ENCODE data around the gene OR56A5. TPM values are rescaled to one million over a fixed set of nuclear protein-coding genes. Genes with fewer than 3 reads are reported as not detected.

Gene OR56A5
- total RNA-seq, result not detected

DNA sequence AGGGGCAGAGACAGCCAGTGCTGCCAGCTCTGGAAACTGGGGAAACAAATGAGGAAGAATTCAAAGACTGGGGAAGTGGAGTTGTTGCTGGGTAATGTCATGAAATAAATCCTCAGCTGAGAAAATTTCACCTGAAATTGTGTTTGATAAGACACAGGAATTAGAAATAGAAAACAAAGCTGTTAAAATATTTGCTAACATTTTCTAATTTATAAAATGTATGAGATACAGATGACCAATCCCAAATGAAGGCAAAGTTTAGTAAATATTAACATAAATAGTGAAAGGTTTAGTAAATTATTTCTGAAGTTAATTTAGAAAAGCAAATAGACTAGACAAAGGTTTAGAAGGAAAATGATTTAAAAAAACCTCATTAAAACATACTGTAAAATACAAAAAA lies at the start of gene OR56A5:
Gene OR56A5 (minus strand): TSS at position 101 of the 400 bp plus-strand sequence. CDS start 0 bp downstream, at position 101.
- Histone ChIP-seq H3K27me3 (no peaks in the 10 kb centered on the region), H3K4me1 (no peaks in the 10 kb centered on the region), H3K36me3 (no peaks in the 10 kb centered on the region), H3K4me3 (no peak within 1 kb of the TSS), H3K27ac (no peak within 1 kb of the TSS), H3K9me3 (peaks cover 0 to 3% (median 0%) of the 10 kb centered on the region in 4 donors)
- no peak for TF ChIP-seq POLR2A (IDR thresholded peaks at IDR 0.05)
- no peak for DNase-seq

- H3K4me1 ChIP-seq, result no peaks in the 10 kb centered on the region
- no peak for DNase-seq
- no peak overlapping the region for H3K27ac ChIP-seq
- H3K36me3 ChIP-seq, result no peaks in the 10 kb centered on the region
- no peaks in the 10 kb centered on the region for H3K27me3 ChIP-seq
- TF ChIP-seq, protein P1, sequence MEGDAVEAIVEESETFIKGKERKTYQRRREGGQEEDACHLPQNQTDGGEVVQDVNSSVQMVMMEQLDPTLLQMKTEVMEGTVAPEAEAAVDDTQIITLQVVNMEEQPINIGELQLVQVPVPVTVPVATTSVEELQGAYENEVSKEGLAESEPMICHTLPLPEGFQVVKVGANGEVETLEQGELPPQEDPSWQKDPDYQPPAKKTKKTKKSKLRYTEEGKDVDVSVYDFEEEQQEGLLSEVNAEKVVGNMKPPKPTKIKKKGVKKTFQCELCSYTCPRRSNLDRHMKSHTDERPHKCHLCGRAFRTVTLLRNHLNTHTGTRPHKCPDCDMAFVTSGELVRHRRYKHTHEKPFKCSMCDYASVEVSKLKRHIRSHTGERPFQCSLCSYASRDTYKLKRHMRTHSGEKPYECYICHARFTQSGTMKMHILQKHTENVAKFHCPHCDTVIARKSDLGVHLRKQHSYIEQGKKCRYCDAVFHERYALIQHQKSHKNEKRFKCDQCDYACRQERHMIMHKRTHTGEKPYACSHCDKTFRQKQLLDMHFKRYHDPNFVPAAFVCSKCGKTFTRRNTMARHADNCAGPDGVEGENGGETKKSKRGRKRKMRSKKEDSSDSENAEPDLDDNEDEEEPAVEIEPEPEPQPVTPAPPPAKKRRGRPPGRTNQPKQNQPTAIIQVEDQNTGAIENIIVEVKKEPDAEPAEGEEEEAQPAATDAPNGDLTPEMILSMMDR (IDR thresholded peaks at IDR 0.05), result no peak
- no peak for TF ChIP-seq POLR2A (IDR thresholded peaks at IDR 0.05)
- no peak overlapping the region for H3K4me3 ChIP-seq
- H3K9me3 ChIP-seq, result peaks cover 0 to 9% (median 0%) of the 10 kb centered on the region in 4 donors
Measured at GRCh38 chr11:6013042-6013441, 44.7 kb upstream of the OR56A5 start.

DNA sequence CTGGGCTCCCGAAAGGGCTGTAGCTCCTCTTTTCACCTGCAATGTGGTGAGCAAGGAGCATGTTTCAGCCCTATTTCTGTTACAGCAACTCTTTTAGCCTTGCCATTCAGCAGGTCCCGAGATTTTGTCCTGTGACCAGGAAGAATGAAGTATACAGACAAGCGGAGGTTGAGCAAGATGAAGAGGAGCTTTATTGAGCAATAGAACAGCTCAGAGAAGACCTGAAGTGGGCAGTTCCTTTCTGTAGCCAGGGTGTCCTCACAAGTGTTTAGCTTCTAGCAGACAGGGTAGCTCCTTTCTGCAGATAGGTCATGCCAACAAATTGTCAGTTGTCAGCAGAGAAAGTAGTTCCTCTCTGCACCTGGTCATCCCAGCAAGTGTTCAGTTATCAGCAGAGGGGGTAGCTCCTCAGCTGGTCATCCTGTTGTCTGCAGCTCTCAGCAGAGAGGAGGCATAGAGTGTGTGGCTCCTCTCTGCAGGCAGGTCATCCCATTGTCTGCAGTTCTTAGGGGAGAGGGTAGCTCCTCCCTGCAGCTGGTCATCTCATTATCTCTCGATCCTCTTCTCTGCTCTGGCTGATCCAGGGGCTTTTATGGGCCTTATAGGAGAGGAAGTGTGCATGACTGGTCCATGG lies 43.9 kb upstream of the OR56A5 start:
- H3K27me3 ChIP-seq, result no peaks in the 10 kb centered on the region
- H3K36me3 ChIP-seq, result no peaks in the 10 kb centered on the region
- H3K4me3 ChIP-seq, result no peak overlapping the region
- TF ChIP-seq, protein P1 (IDR thresholded peaks at IDR 0.05), result no peak
- no peak for TF ChIP-seq POLR2A (IDR thresholded peaks at IDR 0.05)
- no peak overlapping the region for H3K27ac ChIP-seq
- no peak for DNase-seq
- H3K9me3 ChIP-seq, result peaks cover 0 to 9% (median 0%) of the 10 kb centered on the region in 4 donors
- H3K4me1 ChIP-seq, result no peaks in the 10 kb centered on the region

DNA sequence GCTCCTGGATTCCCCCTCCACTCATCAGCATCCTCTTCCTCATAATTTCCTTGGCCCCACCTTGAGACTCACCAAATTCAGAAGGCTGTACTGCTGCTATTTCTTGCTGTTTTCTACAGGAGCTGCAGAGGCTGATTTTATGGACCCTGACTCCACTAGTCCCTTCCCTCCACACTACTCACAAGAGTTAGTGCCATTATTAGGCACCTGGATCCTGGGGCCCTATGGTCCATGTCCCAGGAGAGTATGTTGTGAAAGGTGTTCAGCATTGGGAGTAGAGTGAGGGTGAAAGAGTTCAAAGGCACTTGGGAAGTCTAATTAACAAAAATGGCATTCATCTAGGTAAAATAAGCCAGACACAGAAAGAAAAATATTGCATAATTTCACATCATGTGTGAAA lies 38.6 kb upstream of the OR56A5 start, which contains the start of gene OR56A4:
Gene OR56A4 (minus strand): TSS at position 101 of the 400 bp plus-strand sequence. CDS start 3,954 bp downstream, outside the sequence.
- Histone ChIP-seq H3K9me3 (no peaks in the 10 kb centered on the region), H3K4me3 (no peak within 1 kb of the TSS), H3K27ac (no peak within 1 kb of the TSS), H3K4me1 (no peaks in the 10 kb centered on the region), H3K36me3 (no peaks in the 10 kb centered on the region), H3K27me3 (no peaks in the 10 kb centered on the region)
- TF ChIP-seq POLR2A (IDR thresholded peaks at IDR 0.05), result no peak
- TF ChIP-seq, protein P1 (IDR thresholded peaks at IDR 0.05), result no peak
- no peak for DNase-seq

- no peak for DNase-seq
- no peaks in the 10 kb centered on the region for H3K4me1 ChIP-seq
- H3K4me3 ChIP-seq, result no peak overlapping the region
- H3K9me3 ChIP-seq, result no peaks in the 10 kb centered on the region
- no peaks in the 10 kb centered on the region for H3K27me3 ChIP-seq
- TF ChIP-seq, protein P1 (IDR thresholded peaks at IDR 0.05), result no peak
- TF ChIP-seq POLR2A (IDR thresholded peaks at IDR 0.05), result no peak
- no peak overlapping the region for H3K27ac ChIP-seq
- no peaks in the 10 kb centered on the region for H3K36me3 ChIP-seq
Measured at GRCh38 chr11:6006395-6006794, 38.1 kb upstream of the OR56A5 start.

DNA sequence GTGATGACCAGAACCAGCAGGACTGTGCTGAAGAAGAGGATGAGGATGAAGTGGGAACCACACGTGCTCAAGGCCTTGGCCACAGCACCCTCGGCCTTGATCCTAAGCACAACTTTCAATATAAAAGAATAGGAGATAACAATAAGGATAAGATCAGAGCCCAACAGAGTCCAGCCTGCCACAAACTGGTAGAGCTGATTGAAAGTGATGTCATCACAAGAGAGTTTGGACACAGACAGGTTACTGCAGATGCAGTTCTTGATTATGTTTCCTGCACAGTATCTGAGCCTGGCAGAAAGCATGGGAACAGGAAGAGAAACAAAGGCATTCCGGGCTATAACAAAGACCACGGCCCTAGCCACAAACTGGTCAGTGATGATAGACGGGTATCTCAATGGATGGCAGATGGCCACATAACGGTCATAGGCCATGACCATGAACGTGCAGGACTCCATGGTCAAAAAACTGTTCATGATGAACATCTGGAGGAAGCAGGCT lies 34.0 kb upstream of the OR56A5 start:
- H3K9me3 ChIP-seq, result no peaks in the 10 kb centered on the region

More for the DNA sequence above, 34.0 kb upstream of the OR56A5 start:
- Histone ChIP-seq H3K36me3 (no peaks in the 10 kb centered on the region), H3K4me1 (no peaks in the 10 kb centered on the region), H3K27me3 (no peaks in the 10 kb centered on the region), H3K4me3 (no peak overlapping the region), H3K27ac (no peak overlapping the region)
- TF ChIP-seq, protein P1 (IDR thresholded peaks at IDR 0.05), result no peak
- no peak for TF ChIP-seq POLR2A (IDR thresholded peaks at IDR 0.05)
- DNase-seq, result no peak
